OCI-M1 (cell line): ENCODE data around the gene CPT1B.

Experiments used
- DNase-seq: peaks from one replicate; lab custom pipeline; 2025; lab: John Stamatoyannopoulos, UW

CPT1B gene

DNA sequence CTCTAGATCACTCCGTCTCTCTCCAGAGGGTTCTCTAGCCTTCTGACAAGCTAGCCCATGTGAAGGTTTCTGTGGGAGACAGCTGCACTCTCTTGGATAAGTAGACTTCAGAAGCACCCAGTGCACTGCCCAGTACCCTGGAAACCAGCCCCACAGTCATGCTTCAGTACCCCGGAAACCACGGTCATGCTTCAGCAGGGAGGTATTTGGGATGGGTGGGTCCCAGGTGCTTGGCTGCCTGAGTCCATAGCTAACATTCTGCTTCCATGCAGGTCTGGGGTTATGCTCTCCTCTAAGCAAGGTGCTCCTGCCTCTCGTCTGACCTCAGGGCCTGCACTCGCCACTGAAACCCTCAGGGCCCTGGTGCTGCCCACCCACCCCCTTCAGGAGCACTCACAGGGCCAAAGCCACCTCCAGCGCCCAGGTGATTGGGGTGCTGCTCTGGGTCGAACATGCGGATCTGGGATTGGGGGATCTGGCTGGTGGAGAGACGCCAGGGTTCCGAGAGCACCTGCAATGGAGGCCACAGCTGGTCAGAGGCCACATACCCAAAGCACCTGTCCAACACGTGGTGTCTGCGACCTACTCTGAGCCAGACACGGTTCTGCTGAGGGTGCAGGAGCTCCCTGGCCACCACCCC is 8.2 kb downstream of the CPT1B start:
- DNase-seq: no peak

DNA sequence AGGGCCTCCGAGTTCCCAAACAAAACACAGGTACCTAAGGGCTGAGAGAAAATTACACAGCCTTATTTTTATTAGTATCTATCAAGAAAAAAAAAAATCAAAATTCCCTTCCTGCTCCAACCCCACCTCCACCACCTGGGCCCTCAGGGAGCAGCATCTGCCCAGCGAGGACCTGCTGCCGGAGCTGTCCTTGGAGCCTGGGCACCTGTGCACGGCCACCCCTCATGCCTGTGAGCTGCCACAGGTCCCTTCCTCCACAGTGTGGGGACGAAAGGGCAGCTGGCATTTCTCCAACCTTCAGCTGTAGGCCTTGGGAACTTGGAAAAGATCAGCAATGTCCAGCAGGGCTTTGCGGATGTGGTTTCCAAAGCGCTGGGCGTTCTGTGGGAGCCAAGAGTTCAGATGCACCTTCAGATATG is 9.2 kb downstream of the CPT1B start:
- no peak for DNase-seq

DNA sequence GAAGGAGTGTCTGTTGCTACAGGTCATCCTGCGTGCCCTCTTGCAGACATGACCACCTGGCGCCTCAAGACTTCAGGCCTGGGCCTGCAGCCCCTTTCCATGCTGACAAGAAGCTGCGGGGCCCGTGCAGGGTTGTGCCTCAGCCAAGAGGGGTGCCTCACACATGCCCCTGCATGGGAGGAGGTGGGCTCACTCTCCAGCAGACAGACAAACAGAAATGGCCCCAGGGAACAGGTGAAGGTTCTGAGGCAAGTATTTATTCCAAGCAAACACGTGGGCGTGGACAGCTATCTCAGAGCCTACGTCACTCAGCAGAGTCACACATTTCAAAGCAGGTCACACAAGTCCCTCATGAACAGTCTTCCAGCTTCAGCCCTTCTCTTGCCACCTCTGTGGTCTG is 9.6 kb downstream of the CPT1B start:
- DNase-seq: no peak

DNA sequence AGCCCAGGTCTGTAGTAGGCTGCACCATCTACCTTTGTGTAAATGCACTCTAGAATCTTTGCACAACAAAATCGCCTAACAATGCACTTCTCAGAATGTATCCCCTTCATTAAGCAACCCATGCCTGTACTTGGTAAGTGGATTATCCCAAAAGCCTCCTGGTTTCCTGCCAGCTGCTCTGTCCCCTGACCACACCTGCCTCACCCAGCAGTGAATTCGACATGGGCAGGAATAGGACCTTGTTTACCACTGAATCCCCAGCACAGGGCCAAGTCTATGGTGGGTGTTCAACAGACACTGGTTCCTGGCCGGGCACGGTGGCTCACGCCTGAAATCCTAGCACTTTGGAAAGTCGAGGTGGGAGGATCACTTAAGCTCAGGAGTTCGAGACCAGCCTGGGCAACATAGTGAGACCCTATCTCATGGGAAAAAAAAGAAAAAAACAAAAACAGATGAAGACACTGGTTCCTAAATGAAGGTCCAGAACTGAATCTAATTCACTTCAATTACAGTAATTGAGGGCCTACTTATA is 10.4 kb downstream of the CPT1B start:
- no peak for DNase-seq

DNA sequence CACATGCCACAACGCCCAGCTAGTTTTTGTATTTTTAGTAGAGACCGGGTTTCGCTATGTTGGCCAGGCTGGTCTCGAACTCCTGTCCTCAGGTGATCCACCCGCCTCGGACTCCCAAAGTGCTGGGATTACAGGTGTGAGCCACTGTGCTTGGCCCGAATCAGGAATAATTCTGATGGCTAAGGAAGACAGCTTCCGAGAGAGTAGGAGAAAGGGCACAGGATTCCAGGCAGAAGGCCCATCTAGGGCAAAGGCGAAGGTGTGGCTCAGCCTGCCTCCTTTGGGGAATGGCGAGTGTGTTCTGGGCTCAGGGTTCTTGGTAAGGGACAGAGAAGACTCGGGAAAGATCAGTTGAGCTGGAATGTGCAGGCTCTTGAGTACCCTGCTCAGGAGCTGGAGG is 13.9 kb downstream of the CPT1B start:
- DNase-seq: no peak

DNA sequence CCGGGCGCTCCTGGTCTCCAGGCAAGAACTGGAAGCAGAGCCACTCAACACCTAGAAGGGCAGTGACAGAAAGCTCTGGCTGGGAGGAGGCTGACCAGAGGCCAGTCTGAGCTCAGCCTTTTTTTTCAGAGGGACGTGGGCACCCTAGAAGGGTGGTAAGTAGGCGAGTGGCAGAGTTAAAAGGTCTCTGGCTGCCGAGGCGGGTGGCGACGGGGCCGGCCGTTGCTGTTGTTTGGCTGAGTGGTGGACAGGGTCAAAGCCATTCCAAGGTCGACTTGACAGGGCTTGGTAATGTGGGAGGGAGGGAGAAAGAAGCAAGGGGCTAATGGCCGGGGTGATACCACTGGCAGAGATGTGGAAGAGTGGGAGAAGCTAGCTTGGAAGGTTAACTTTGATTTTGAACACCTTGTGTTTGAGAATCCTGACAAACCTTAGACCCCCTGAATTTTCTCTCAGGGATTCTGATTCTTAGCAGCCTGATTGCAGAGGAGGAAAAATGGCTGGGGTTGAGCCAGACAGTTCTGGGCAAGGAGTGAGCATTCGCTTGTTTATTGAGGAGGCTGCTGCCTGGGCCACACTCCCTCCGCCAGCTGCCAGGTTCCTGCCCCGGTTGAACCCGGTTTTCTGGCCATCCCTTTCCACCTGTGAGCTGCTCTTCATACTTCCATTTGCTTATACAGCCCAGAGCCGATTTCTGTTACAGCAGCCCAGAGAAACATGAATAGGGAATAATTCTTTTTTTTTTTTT is 14.6 kb downstream of the CPT1B start:
- DNase-seq: no peak

GRCh38 chr22:50562523-50563412 is 15.5 kb downstream of the CPT1B start, which contains the start of gene SYCE3:
Gene SYCE3, minus strand, starts transcription at chr22:50562919. Its CDS starts 6,514 bp downstream, at chr22:50556405.
- peak; percentile 98 for DNase-seq

GRCh38 chr22:50561401-50562358 is 16.5 kb downstream of the CPT1B start:
- no peak for DNase-seq

GRCh38 chr22:50560034-50560433 is 18.2 kb downstream of the CPT1B start:
- DNase-seq: no peak

GRCh38 chr22:50556703-50557102 is 21.5 kb downstream of the CPT1B start:
- no peak for DNase-seq

GRCh38 chr22:50553310-50553709 is 24.9 kb downstream of the CPT1B start:
- DNase-seq: no peak

- DNase-seq: no peak
Observed at GRCh38 chr22:50551160-50551752, 27.0 kb downstream of the CPT1B start.

DNA sequence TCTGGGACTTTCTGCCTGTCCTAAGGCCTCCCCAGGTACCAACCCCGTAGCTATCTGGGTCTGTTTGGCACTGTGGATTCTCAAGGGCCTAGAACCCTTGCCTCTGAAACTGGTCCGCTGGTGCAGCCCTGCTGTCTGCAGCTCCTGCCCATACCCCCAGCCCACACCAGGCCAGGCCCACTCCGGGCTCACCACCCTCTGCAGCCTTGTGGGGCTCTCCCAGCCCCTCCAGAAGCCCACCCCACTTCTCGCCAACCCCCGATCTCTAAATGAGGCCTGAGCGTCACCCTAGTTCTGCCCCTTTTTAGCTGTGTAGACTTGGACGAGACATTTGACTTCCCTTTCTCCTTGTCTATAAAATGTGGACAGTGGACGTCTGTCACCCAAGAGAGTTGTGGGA is 27.8 kb downstream of the CPT1B start:
- no peak for DNase-seq

- no peak for DNase-seq
Observed at GRCh38 chr22:50548921-50549790, 29.1 kb downstream of the CPT1B start.

GRCh38 chr22:50548040-50548920 is 29.9 kb downstream of the CPT1B start:
- peak; percentile 34 for DNase-seq

DNA sequence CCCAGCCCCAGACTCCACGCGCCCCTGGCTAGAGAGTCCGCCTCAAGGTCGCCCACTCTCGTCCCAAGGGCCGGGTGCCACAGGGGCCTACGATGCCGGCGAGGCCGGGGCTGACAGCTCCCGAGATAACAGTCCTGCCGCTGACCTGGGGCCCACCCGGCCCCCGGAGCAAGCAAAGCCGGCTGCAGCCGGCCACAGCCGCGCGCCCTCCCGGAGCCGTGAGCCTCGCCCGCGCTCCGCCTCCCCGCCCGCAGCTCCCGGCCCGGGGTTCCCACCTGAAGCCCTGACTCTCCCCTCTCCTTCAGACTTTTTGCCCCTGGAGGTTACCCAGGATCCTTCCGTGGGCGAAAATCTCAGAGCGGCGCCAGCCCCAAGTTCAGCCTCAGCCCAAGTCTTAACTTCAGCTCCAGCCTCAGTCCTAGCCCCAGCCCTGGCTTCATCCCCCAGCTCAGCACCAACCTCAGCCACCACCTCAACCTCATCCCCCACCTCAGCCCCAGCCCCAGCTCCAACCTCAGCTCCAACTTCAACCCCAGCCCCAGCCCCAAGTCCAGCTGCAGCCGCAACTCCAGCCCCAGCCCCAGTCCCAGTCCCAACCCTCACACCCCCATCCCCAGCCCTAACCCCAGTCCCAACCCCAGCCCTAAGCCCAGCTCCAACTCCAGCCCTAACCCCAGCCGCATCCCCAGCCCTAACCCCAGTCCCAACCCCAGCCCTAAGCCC is 30.8 kb downstream of the CPT1B start:
- no peak for DNase-seq

- DNase-seq: no peak
Observed at GRCh38 chr22:50546326-50547262, 31.6 kb downstream of the CPT1B start.
